ENCODE measurements around the gene TBC1D1. TPM values are rescaled to one million over a fixed set of nuclear protein-coding genes. Genes with fewer than 3 reads are reported as not detected.

The TBC1D1 gene
- total RNA-seq, 1 donor from 2014 or later, result 129 TPM

- DNase-seq, result no peak
- H3K27ac ChIP-seq (replicated peaks), result no peak overlapping the region
- no peaks in the 10 kb centered on the region for H3K27me3 ChIP-seq (ENCODE audit: low read depth)
- intact Hi-C loops (cut with micrococcal nuclease), result no loop called here
- H3K36me3 ChIP-seq, result peaks cover 72% of the 10 kb centered on the region
- TF ChIP-seq CTCF (IDR thresholded peaks at IDR 0.05; ENCODE audit: borderline replicate concordance), result no peak
- peaks cover 20% of the 10 kb centered on the region for H3K4me1 ChIP-seq
- H3K9me3 ChIP-seq (replicated peaks), result no peaks in the 10 kb centered on the region
- no peak overlapping the region for H3K4me3 ChIP-seq
Measured at GRCh38 chr4:38101563-38101962, 210.7 kb downstream of the TBC1D1 start.

- Histone ChIP-seq H3K4me1 (peaks cover 27% of the 10 kb centered on the region), H3K36me3 (peaks cover 76% of the 10 kb centered on the region), H3K9me3 (replicated peaks) (no peaks in the 10 kb centered on the region), H3K27ac (replicated peaks) (no peak overlapping the region), H3K27me3 (ENCODE audit: low read depth) (no peaks in the 10 kb centered on the region), H3K4me3 (no peak overlapping the region)
- intact Hi-C loops (cut with micrococcal nuclease), result no loop called here
- no peak for DNase-seq
- no peak for TF ChIP-seq CTCF (IDR thresholded peaks at IDR 0.05; ENCODE audit: borderline replicate concordance)
Measured at GRCh38 chr4:38102957-38103588, 212.2 kb downstream of the TBC1D1 start.

- intact Hi-C loops (cut with micrococcal nuclease), result no loop called here
- Histone ChIP-seq H3K9me3 (replicated peaks) (no peaks in the 10 kb centered on the region), H3K4me1 (peaks cover 21% of the 10 kb centered on the region), H3K27ac (replicated peaks) (no peak overlapping the region), H3K27me3 (ENCODE audit: low read depth) (no peaks in the 10 kb centered on the region), H3K4me3 (no peak overlapping the region), H3K36me3 (peaks cover 65% of the 10 kb centered on the region)
- no peak for TF ChIP-seq CTCF (IDR thresholded peaks at IDR 0.05; ENCODE audit: borderline replicate concordance)
- DNase-seq, result no peak
Measured at GRCh38 chr4:38105475-38106220, 214.8 kb downstream of the TBC1D1 start.

GRCh38 chr4:38106311-38106710, 215.4 kb downstream of the TBC1D1 start:
- no peak for TF ChIP-seq CTCF (IDR thresholded peaks at IDR 0.05; ENCODE audit: borderline replicate concordance)
- Histone ChIP-seq H3K27me3 (ENCODE audit: low read depth) (no peaks in the 10 kb centered on the region), H3K36me3 (peaks cover 58% of the 10 kb centered on the region), H3K27ac (replicated peaks) (no peak overlapping the region), H3K9me3 (replicated peaks) (no peaks in the 10 kb centered on the region), H3K4me3 (no peak overlapping the region), H3K4me1 (peaks cover 21% of the 10 kb centered on the region)
- intact Hi-C loops (cut with micrococcal nuclease), result no loop called here
- no peak for DNase-seq

- peaks cover 53% of the 10 kb centered on the region for H3K36me3 ChIP-seq
Measured at GRCh38 chr4:38106886-38107514, 216.1 kb downstream of the TBC1D1 start.

More at GRCh38 chr4:38106886-38107514, 216.1 kb downstream of the TBC1D1 start:
- no peaks in the 10 kb centered on the region for H3K9me3 ChIP-seq (replicated peaks)
- DNase-seq, result no peak
- H3K27me3 ChIP-seq (ENCODE audit: low read depth), result no peaks in the 10 kb centered on the region
- intact Hi-C loops (cut with micrococcal nuclease), result no loop called here
- H3K4me1 ChIP-seq, result peaks cover 26% of the 10 kb centered on the region
- no peak overlapping the region for H3K4me3 ChIP-seq
- no peak for TF ChIP-seq CTCF (IDR thresholded peaks at IDR 0.05; ENCODE audit: borderline replicate concordance)
- no peak overlapping the region for H3K27ac ChIP-seq (replicated peaks)
